GM08714 (cell line): ENCODE measurements around the gene U2SURP.

Experiments
- H3K4me3 ChIP-seq: fragments of 200-500 bp; sonication (Bioruptor generic); 2 replicates; pipeline ENCODE4 v1.5.1; 2014; ENCODE audit warnings: mild to moderate bottlenecking, low read length, inconsistent platforms
- ZNF274 ChIP-seq: IDR thresholded peaks from 2 replicates; pipeline ENCODE4 v1.6.1; 2012; ENCODE audit warnings: mild to moderate bottlenecking, low read depth, low read length

The U2SURP gene

GRCh38 chr3:143109861-143110260 is 108.5 kb downstream of the U2SURP start:
- no peak overlapping the region for H3K4me3 ChIP-seq
- no peak for TF ChIP-seq ZNF274
